HG03108 (cell line): ENCODE data around the gene C16orf74.
A peak's percentile ranks its signal among the peaks of the same experiment; 100 is the strongest.

Experiments used
- ATAC-seq: cut with Tn5 transposase; IDR thresholded peaks from one replicate; pipeline ENCODE4 v1.9.1; 2021; ENCODE audit warnings: moderate library complexity; ENCODE audit not compliant: unreplicated experiment

The C16orf74 gene

DNA sequence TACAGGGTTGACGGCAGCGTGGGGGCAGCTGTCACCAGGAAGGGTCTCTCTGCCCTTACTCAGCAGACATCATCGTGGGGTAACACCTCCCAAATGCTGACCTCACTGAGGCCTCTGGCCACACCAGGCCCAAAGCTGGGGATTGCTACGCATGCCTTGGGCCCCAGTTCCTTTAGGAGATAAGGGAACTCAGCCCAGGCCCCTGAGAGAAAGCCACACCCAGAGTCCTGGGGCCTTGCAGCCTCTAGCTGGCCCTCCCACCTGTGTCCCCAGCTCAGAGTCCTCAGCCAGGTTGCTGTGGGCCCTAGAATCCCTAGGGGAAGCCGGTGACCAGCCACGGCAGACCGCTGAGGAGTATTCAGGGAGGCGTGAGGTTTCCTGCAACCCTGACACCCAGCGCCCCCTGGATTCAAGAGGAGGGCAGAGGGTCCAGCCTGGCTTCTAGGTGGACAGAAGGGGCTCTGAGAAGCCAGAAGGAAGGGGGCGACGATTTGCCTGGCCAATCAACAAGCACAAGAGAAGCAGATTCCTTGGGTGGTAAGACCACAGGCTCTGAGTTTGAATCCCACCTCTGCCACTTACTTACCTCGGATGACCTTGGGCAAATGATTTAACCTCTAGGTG lies 51.8 kb downstream of the C16orf74 start:
- ATAC-seq: no peak

- no peak for ATAC-seq
Observed at GRCh38 chr16:85698459-85698891, 52.4 kb downstream of the C16orf74 start.

GRCh38 chr16:85697431-85697830 lies 53.5 kb downstream of the C16orf74 start:
- no peak for ATAC-seq

GRCh38 chr16:85696781-85697180 lies 54.1 kb downstream of the C16orf74 start:
- ATAC-seq: no peak

DNA sequence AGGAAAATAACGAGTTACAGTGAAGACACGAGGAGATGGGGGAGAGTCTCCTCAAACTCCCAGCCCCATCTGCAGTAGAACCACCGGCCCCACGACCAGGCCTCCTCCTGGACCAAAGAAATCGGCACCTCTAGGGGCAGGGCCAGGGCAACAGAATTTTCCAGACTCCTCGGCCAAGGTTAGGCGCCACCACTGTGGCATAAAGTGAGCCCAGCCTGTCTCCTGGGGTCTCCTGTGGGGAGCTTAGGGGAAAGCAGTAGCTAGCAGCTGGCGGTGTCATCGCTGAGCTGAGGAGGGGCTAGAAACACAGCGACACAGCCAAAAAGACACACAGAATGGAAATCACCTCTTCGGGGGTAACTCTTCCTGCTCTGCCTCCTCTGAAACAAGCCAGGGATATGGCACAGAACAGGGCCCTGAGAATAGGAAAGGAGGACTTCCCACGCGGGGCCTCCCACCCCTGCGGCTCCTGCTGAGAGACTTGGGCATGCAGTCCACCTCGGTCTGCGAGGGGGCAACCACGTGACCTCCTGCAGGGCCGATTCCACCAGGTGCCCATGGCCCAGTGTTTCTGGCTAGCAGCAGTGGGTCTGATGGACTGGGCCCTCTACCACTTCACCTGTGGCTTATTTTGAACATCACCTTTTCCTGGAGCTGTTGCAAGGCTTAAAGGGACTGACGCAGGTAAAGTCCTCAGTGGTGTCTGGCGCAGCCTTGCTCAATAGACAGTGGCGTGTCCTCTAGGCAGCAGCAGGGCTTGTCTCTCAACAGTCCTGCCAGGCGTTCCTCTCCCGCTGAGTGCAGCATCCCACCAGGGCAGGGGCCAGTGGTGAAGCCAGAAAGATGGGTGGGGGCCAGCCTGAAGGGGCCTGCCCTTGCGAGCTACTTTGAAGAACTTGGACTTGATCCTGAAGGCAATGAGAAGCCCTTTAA lies 55.4 kb downstream of the C16orf74 start:
- no peak for ATAC-seq

DNA sequence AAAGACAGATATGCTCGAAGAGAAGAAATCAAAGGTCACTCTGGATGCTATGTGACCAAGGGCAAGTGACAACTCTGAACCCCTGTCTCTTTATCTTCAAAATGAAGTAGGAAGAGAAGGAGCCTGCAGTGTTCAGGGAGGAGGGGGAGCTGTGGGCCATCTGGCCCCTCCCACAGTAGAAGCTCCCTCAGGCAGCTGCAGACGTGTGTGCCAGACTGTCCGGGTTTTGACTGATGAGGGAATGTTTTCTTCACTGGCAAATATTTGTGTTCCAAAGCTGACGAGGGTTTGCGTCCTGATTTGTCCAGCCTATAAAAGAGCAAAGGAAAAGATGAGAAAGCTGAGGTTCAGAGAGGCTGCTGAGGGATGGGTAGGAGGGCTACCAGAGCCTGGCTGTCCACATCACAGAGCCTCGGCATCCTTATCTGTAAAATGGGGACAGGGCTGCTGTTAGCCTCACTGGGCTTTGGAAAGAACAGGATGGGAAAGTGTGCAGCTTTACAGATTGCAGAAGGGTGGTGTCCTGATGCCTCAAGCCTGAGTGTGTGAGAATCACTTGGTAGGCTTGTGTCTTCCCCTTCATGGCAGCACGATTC lies 60.3 kb downstream of the C16orf74 start:
- ATAC-seq: no peak

DNA sequence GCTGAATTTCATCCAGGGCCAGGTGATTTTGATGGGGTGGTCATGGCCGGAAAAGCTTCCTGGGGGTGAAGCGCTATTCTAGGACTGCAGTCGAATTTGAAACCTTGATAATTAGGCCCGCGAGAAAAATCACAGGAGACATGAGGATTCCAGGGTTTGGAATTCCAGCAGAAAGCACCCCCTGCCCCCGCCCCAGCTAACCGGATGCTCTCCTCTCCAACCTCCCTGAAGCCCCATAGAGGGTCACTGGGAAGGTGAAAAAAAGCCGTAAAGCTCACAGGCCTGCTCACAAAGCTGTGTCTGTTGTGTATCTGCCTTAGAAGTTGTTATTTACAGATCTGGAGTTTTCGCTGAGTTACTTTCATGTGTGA lies 61.0 kb downstream of the C16orf74 start:
- no peak for ATAC-seq

DNA sequence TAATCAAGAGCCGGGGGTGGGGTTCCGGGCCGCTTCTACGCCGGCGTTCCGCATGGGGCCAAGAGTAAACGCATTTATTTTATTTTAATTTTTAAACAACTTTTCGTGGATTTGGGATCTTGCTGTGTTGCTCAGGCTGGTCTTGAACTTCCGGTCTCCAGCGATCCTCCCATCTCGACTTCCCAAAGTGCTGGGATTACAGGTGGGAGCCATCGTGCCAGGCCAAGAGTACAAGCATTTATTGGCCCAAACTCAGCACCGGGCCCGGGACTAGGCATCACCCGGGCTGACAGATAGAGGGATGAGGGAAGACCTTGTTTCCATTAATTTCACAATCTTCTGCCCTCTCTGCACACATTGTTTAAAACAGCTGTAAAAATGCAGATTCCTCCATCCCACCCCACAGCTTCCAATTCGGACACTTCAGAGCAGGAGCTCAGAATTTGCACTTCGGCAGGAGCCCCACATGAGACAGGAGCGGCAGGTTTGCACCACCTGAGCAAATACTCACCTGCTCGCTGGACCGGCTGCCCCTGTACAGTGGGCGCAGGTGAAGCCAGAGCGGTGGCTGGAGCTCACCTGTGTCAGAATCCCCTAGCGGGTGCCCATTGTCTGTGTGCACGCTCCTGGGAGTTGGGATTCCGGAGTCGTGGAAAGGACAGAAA lies 61.5 kb downstream of the C16orf74 start:
- ATAC-seq: no peak

DNA sequence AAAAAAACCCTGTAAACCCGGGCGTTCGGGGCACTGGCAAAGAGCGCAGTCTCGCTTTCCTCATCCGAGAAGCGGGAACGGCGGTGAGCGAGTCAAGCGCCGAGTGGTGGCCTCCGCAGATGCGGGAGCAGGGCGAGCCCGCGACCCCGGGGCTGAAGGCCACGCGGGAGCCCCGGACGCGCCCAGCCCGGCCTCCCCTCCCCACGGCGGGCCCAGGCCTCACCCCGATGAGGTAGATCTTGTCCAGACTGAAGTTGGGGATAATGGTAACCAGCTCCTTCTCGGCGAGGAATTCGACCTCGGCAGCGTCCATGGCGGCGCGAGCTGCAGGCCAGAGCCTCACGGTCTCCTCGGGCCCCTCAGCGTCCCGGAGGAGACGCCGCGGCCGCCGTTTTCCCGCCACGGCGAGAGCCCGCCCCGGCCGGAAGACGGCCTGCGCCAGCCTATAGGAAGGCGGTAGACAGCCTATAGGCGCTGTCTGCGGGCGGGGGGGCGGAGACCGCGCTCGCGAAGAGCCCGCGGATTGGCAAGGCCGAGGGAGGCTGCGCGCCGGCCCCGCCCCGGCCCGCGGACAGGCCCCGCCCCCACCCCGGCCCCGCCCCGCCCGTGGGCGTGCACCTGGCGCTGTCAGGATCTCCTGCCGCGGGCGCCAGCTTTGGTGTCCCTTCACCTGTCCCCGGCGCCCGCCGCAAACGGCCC lies 62.2 kb downstream of the C16orf74 start, which contains the start of gene GINS2:
TSS of gene GINS2 (minus strand) at position 369 of the 699 bp plus-strand sequence. CDS start at position 313, 56 bp downstream.
- peak; percentile 88 for ATAC-seq

- ATAC-seq: no peak
Observed at GRCh38 chr16:85687651-85688471, 63.0 kb downstream of the C16orf74 start.

GRCh38 chr16:85686912-85687591 lies 63.8 kb downstream of the C16orf74 start:
- ATAC-seq: no peak

DNA sequence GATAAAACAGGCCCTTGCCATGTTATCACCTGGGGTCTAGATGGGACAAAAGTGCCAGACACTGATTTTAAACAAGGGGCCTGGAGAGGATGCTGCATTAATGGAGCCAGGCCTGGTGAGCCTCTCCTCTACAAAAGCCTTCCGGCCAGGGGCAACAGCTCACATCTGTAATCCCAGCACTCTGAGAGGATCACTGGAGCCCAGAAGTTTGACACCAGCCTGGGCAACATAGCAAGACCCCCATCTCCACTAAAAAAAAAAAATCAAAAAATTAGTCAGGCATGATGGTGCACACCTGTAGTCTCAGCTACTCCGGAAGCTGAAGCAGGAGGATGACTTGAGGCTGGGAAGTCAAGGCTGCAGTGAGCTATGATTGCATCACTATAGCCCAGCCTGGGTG lies 65.6 kb downstream of the C16orf74 start:
- no peak for ATAC-seq

DNA sequence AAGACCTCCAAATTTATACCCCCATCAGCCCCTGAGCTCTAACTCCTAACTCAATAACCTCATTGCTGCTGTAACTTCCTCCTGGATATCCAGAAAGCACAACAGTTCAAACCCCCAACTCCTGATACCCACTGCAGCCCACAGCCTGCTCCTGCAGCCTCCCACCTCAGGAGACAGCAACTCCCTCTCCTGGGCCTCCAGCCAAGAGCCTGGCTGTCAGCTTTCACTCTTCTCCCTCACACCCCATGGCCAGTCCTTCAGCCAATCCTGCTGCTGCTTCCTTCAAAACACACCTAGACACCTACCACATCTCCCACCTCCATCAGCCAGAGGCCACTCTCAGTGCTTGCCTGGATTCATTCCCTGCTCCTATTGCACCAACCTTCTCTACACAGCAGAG lies 67.5 kb downstream of the C16orf74 start:
- ATAC-seq: no peak

DNA sequence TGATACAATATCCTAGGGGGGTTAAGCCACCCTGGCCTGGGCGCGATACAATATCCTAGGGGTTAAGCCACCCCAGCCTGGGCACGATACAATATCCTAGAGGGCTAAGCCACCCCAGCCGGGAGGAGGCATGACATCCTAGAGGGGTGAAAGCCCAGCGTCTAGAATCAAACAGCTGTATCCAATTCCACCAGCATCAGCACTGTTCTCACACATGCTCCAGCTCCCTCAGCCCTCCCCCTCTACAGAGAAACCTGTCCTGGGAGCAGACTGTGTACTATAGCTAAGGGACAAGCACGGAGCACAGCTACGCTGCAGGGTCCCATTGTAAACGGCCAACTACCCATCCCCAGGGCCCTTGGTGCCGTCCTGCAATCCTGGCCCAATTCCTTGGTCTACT lies 68.4 kb downstream of the C16orf74 start:
- no peak for ATAC-seq

- ATAC-seq: no peak
Observed at GRCh38 chr16:85681255-85681654, 69.6 kb downstream of the C16orf74 start.

- ATAC-seq: no peak
Observed at GRCh38 chr16:85680352-85680944, 70.4 kb downstream of the C16orf74 start.

- ATAC-seq: no peak
Observed at GRCh38 chr16:85679870-85680269, 71.0 kb downstream of the C16orf74 start.

DNA sequence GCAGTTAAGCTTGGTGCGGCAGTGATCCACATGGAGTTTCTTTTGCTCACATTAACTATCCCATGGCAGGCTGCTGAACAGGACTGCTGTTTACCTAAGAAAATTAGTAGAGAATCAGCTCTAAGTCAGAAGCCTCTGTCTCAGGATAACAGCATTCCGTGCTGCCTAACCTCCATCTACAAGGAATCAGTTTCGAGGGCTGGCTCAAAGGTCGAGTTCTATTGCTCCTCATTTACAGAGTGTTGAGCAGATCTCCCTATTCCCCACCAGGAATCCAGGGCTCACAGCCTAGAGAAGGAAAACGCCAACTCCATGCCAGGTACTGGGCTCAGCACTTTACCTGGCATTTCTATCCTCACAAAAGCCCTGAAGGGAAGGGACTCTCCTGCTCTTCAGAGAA lies 72.1 kb downstream of the C16orf74 start:
- no peak for ATAC-seq

DNA sequence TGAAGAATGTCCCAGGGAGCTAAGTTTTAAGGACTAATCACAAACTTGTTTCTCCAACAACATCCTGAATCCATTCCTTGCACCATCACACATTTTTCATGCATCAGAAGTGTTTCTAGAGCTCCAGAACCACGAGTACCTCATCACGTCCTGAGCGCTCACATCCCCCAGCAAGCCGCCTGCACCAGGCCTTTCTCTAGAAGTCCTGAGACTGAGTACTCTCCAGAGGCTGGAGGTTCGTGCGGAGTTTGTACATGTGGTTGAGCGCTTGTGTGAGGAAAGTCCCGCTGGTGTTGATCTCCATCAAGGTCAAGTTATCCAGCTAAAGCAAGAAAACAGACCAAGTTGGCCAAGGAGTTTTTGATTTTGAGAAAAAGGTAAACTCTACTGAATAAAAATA lies 72.9 kb downstream of the C16orf74 start:
- no peak for ATAC-seq
